HL-60 (cell line): ENCODE results near the gene PTPRN2.
"Not testable (repeated sequence)": the region's sequence is repeated elsewhere in the genome, so short reads cannot be mapped to it uniquely, and the experiment has no call there.

Experiments used
- DNase-seq, 2 experiments: peaks; one replicate each; pipeline ENCODE4 v3.0.0-alpha.2; 2010 to 2020; ENCODE audit warnings: low read depth in 1 of 2, low spot score in 1 of 2
- H3K27ac ChIP-seq: fragments of 250-450 bp; sonication (Bioruptor Pico); replicated peaks from 2 replicates; pipeline ENCODE4 v1.5.1; 2020; ENCODE audit warnings: mild to moderate bottlenecking, moderate library complexity
- H3K27me3 ChIP-seq: fragments of 250-450 bp; sonication (Bioruptor Pico); 2 replicates; pipeline ENCODE4 v1.5.1; 2021; ENCODE audit warnings: mild to moderate bottlenecking, moderate library complexity; ENCODE audit not compliant: insufficient read depth, poor library complexity, severe bottlenecking
- H3K4me3 ChIP-seq: replicated peaks from 2 replicates; pipeline ENCODE4 v1.5.1; 2011; ENCODE audit warnings: mild to moderate bottlenecking, control low read depth, low read length; ENCODE audit not compliant: insufficient read depth
- GABPA ChIP-seq: IDR thresholded peaks from 2 replicates; pipeline ENCODE4 v1.6.1; 2012; ENCODE audit warnings: low read depth
- POLR2AphosphoS5 ChIP-seq: IDR thresholded peaks from 2 replicates; pipeline ENCODE4 v1.6.1; 2012; ENCODE audit warnings: low read depth
- SPI1 ChIP-seq: IDR thresholded peaks from 2 replicates; pipeline ENCODE4 v1.6.1; 2012; ENCODE audit warnings: low read depth, mild to moderate bottlenecking, borderline replicate concordance
- TF ChIP-seq, protein P1 (sequence below): IDR thresholded peaks from one replicate; pipeline ENCODE4 v1.5.1; 2011; ENCODE audit warnings: low read length, control low read depth, inconsistent platforms; ENCODE audit not compliant: insufficient read depth
- TF ChIP-seq, protein P2 (sequence below): IDR thresholded peaks from 2 replicates; pipeline ENCODE4 v1.6.1; 2012; ENCODE audit warnings: low read depth; ENCODE audit not compliant: insufficient replicate concordance

PTPRN2 gene

DNA sequence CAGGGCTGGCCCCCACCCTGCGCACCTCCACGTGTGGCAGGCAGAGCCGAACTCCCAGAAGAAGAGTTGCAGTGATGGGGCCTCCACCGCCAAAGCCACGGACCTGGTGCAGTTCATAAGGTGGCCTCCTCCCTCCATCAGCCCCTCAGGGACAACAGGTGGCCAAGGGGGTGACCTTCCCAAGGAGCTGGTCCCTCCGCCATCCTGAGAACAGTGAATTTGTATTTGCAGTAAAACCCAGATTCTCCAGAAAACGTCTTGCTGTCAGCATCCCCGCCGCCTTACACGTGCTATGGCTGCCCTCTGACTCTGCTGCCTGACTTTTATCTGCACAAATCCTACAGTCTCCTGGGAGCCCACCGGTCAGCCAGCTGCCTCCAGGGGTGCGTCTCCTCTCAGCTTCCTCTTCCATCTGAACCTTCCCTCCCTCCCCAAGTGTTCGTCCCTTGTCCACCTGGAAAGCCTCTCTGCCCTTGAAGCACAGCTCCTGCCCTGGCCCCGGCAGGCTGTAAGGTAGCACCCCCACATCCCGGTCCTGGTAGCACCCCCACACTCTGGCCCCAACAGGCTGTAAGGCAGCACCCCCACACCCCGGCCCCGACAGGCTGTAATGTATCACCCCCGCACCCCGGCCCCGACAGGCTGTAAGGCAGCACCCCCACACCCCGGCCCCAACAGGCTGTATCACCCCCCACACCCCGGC, 311.8 kb downstream of the PTPRN2 start:
- Histone ChIP-seq H3K4me3 (no peak overlapping the region), H3K27ac (no peak overlapping the region), H3K27me3 (no peaks in the 10 kb centered on the region)
- TF ChIP-seq, protein P1, sequence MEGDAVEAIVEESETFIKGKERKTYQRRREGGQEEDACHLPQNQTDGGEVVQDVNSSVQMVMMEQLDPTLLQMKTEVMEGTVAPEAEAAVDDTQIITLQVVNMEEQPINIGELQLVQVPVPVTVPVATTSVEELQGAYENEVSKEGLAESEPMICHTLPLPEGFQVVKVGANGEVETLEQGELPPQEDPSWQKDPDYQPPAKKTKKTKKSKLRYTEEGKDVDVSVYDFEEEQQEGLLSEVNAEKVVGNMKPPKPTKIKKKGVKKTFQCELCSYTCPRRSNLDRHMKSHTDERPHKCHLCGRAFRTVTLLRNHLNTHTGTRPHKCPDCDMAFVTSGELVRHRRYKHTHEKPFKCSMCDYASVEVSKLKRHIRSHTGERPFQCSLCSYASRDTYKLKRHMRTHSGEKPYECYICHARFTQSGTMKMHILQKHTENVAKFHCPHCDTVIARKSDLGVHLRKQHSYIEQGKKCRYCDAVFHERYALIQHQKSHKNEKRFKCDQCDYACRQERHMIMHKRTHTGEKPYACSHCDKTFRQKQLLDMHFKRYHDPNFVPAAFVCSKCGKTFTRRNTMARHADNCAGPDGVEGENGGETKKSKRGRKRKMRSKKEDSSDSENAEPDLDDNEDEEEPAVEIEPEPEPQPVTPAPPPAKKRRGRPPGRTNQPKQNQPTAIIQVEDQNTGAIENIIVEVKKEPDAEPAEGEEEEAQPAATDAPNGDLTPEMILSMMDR, result no peak
- TF ChIP-seq, protein P2, sequence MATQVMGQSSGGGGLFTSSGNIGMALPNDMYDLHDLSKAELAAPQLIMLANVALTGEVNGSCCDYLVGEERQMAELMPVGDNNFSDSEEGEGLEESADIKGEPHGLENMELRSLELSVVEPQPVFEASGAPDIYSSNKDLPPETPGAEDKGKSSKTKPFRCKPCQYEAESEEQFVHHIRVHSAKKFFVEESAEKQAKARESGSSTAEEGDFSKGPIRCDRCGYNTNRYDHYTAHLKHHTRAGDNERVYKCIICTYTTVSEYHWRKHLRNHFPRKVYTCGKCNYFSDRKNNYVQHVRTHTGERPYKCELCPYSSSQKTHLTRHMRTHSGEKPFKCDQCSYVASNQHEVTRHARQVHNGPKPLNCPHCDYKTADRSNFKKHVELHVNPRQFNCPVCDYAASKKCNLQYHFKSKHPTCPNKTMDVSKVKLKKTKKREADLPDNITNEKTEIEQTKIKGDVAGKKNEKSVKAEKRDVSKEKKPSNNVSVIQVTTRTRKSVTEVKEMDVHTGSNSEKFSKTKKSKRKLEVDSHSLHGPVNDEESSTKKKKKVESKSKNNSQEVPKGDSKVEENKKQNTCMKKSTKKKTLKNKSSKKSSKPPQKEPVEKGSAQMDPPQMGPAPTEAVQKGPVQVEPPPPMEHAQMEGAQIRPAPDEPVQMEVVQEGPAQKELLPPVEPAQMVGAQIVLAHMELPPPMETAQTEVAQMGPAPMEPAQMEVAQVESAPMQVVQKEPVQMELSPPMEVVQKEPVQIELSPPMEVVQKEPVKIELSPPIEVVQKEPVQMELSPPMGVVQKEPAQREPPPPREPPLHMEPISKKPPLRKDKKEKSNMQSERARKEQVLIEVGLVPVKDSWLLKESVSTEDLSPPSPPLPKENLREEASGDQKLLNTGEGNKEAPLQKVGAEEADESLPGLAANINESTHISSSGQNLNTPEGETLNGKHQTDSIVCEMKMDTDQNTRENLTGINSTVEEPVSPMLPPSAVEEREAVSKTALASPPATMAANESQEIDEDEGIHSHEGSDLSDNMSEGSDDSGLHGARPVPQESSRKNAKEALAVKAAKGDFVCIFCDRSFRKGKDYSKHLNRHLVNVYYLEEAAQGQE, result no peak
- TF ChIP-seq SPI1 (no peak), GABPA (no peak), POLR2AphosphoS5 (no peak)
- DNase-seq, result no peak

DNA sequence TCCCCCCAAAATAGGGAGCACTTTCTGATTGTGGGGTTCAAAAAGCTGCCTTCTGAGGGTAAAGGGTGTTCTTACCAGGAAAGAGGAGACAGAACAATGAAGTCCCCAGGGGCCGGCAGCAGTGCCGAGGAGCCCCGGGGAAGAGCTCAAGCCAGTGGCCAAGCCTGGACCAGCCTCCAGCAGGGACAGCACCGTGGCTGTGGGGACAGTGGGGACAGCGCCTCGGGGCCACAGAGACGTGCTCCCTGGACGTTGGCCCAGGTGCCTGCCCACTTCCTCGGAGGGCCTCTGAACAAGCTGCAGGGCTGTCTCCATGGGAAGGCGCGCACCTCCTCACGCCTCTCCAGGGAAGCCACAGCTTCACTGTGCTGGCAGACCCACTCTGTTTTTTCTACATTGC, 312.6 kb downstream of the PTPRN2 start:
- Histone ChIP-seq H3K27ac (no peak overlapping the region), H3K4me3 (no peak overlapping the region), H3K27me3 (no peaks in the 10 kb centered on the region)
- no peak for DNase-seq
- TF ChIP-seq POLR2AphosphoS5 (no peak), SPI1 (no peak)
- TF ChIP-seq, protein P2, result no peak

GRCh38 chr7:158274404-158274811, 313.2 kb downstream of the PTPRN2 start:
- DNase-seq, result no peak
- H3K4me3 ChIP-seq, result no peak overlapping the region
- TF ChIP-seq SPI1, result no peak
- no peak for TF ChIP-seq POLR2AphosphoS5
- TF ChIP-seq, protein P2, result no peak
- TF ChIP-seq GABPA, result no peak
- TF ChIP-seq, protein P1, result no peak

GRCh38 chr7:158273756-158274342, 313.8 kb downstream of the PTPRN2 start:
- H3K27me3 ChIP-seq, DNase-seq, H3K27ac ChIP-seq, H3K4me3 ChIP-seq: not testable (repeated sequence)

More at GRCh38 chr7:158274404-158274811, 313.2 kb downstream of the PTPRN2 start:
- Histone ChIP-seq H3K27me3 (no peaks in the 10 kb centered on the region), H3K27ac (no peak overlapping the region)
